Astrocyte (in vitro differentiated cells and primary cell): ENCODE measurements around the gene ATP11C. TPM values are rescaled to one million over a fixed set of nuclear protein-coding genes. Genes with fewer than 3 reads are reported as not detected.
"Not testable (repeated sequence)": the region's sequence is repeated elsewhere in the genome, so short reads cannot be mapped to it uniquely, and the experiment has no call there.

ENCODE experiments used
- DNase-seq: peaks from one replicate; pipeline ENCODE4 v3.0.0-alpha.2; 2010; ENCODE audit warnings: low read depth
- FAIRE-seq: peaks from 2 replicates; lab custom pipeline; 2011; peaks lifted over from hg19 to GRCh38; lab: Jason Lieb, UNC
- H2AFZ ChIP-seq: 2 replicates; pipeline ENCODE4 v1.6.0; 2012; ENCODE audit warnings: low read depth, low read length, inconsistent platforms
- H3K27ac ChIP-seq: 2 replicates; pipeline ENCODE4 v1.5.1; 2011; ENCODE audit warnings: low read depth, low read length, inconsistent platforms
- H3K27me3 ChIP-seq: 2 replicates; pipeline ENCODE4 v1.6.0; 2011; ENCODE audit warnings: low read length, inconsistent platforms; ENCODE audit not compliant: insufficient read depth
- H3K36me3 ChIP-seq: 2 replicates; pipeline ENCODE4 v1.5.1; 2011; ENCODE audit warnings: low read length, inconsistent platforms; ENCODE audit not compliant: insufficient read depth
- H3K4me1 ChIP-seq: 2 replicates; pipeline ENCODE4 v1.5.1; 2011; ENCODE audit warnings: low read length, inconsistent platforms; ENCODE audit not compliant: insufficient read depth
- H3K4me2 ChIP-seq: 2 replicates; pipeline ENCODE4 v1.6.0; 2012; ENCODE audit warnings: low read length, inconsistent platforms
- H3K4me3 ChIP-seq: 2 replicates; pipeline ENCODE4 v1.5.1; 2011; ENCODE audit warnings: low read depth, mild to moderate bottlenecking, low read length, inconsistent platforms; ENCODE audit not compliant: insufficient read depth
- H3K79me2 ChIP-seq: 2 replicates; pipeline ENCODE4 v1.6.0; 2012; ENCODE audit warnings: mild to moderate bottlenecking, low read length, inconsistent platforms; ENCODE audit not compliant: insufficient read depth
- H3K9ac ChIP-seq: 2 replicates; pipeline ENCODE4 v1.6.0; 2012; ENCODE audit warnings: mild to moderate bottlenecking, low read length, inconsistent platforms
- H3K9me3 ChIP-seq: 2 replicates; pipeline ENCODE4 v1.5.1; 2012; ENCODE audit warnings: low read depth, mild to moderate bottlenecking, low read length, inconsistent platforms; ENCODE audit not compliant: insufficient read depth
- H4K20me1 ChIP-seq: 2 replicates; pipeline ENCODE4 v1.6.0; 2012; ENCODE audit warnings: low read length, inconsistent platforms; ENCODE audit not compliant: insufficient read depth
- H3K27ac Mint-ChIP-seq: one replicate; pipeline ENCODE4 v1.8.0; 2021; ENCODE audit warnings: mild to moderate bottlenecking, mixed read lengths; ENCODE audit not compliant: unreplicated experiment
- H3K27me3 Mint-ChIP-seq: one replicate; pipeline ENCODE4 v1.8.0; 2021; ENCODE audit warnings: low read depth, mixed read lengths; ENCODE audit not compliant: unreplicated experiment
- H3K36me3 Mint-ChIP-seq: one replicate; pipeline ENCODE4 v1.8.0; 2021; ENCODE audit warnings: low read depth, mixed read lengths; ENCODE audit not compliant: unreplicated experiment
- H3K4me1 Mint-ChIP-seq: one replicate; pipeline ENCODE4 v1.8.0; 2021; ENCODE audit warnings: low read depth, mixed read lengths; ENCODE audit not compliant: unreplicated experiment
- H3K4me3 Mint-ChIP-seq: one replicate; pipeline ENCODE4 v1.8.0; 2021; ENCODE audit warnings: mild to moderate bottlenecking, moderate library complexity, mixed read lengths; ENCODE audit not compliant: unreplicated experiment
- H3K9me3 Mint-ChIP-seq: one replicate; pipeline ENCODE4 v1.8.0; 2021; ENCODE audit warnings: mild to moderate bottlenecking, mixed read lengths; ENCODE audit not compliant: unreplicated experiment
- EZH2 ChIP-seq: IDR thresholded peaks from 2 replicates; pipeline ENCODE4 v1.6.1; 2012; ENCODE audit warnings: mild to moderate bottlenecking, low read length, inconsistent platforms; ENCODE audit not compliant: insufficient read depth
- total RNA-seq: library from RNA; stranded (reverse); gene quantifications from 2 replicates; pipeline ENCODE4 v1.2.1, GENCODE V29; 2021
- TF ChIP-seq, protein P1 (sequence below): IDR thresholded peaks from 2 replicates; pipeline ENCODE4 v1.5.1; 2011; ENCODE audit warnings: low read depth, mild to moderate bottlenecking, inconsistent platforms, low read length, moderate library complexity; ENCODE audit not compliant: insufficient read depth

The ATP11C gene
- total RNA-seq, 1 donor from 2014 or later, result 24.6 TPM

DNA sequence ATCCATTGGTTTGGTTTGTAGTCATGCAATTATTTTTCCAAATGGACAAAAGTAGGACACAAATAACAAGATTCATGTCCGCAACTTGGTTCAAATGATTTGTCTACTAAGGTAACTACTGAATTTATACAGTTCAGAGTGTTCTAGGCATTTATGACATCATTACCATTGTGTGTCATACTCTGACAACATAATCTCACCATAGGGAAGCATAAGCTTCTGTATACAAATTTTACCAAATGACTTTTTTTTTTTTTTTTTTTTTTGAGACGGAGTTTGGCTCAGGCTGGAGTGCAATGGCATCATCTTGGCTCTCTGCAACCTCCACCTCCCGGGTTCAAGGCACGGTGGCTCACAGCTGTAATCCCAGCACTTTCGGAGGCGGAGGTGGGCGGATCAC lies 32.6 kb upstream of the ATP11C start, which contains the start of gene CXorf66:
Gene CXorf66, minus strand, starts transcription at position 101 of the 400 bp plus-strand sequence. Its CDS starts 25 bp downstream, at position 76.
- H3K79me2 ChIP-seq, result no peaks in the 10 kb centered on the region
- no peak within 1 kb of the TSS for H3K4me3 Mint-ChIP-seq
- no peak for DNase-seq
- H3K9ac ChIP-seq, result no peak within 1 kb of the TSS
- no peaks in the 10 kb centered on the region for H4K20me1 ChIP-seq
- no peaks in the 10 kb centered on the region for H3K9me3 Mint-ChIP-seq
- H3K4me2 ChIP-seq, result no peak within 1 kb of the TSS
- no peaks in the 10 kb centered on the region for H3K4me1 Mint-ChIP-seq
- H3K27ac ChIP-seq, result no peak within 1 kb of the TSS
- no peaks in the 10 kb centered on the region for H3K36me3 ChIP-seq
- no peaks in the 10 kb centered on the region for H3K27me3 ChIP-seq
- H3K4me1 ChIP-seq, result no peaks in the 10 kb centered on the region
- peak; percentile 52 for FAIRE-seq
- no peak within 1 kb of the TSS for H3K27ac Mint-ChIP-seq
- no peak within 1 kb of the TSS for H2AFZ ChIP-seq
- no peaks in the 10 kb centered on the region for H3K36me3 Mint-ChIP-seq
- no peak for TF ChIP-seq EZH2
- TF ChIP-seq, protein P1, sequence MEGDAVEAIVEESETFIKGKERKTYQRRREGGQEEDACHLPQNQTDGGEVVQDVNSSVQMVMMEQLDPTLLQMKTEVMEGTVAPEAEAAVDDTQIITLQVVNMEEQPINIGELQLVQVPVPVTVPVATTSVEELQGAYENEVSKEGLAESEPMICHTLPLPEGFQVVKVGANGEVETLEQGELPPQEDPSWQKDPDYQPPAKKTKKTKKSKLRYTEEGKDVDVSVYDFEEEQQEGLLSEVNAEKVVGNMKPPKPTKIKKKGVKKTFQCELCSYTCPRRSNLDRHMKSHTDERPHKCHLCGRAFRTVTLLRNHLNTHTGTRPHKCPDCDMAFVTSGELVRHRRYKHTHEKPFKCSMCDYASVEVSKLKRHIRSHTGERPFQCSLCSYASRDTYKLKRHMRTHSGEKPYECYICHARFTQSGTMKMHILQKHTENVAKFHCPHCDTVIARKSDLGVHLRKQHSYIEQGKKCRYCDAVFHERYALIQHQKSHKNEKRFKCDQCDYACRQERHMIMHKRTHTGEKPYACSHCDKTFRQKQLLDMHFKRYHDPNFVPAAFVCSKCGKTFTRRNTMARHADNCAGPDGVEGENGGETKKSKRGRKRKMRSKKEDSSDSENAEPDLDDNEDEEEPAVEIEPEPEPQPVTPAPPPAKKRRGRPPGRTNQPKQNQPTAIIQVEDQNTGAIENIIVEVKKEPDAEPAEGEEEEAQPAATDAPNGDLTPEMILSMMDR, result no peak
- no peak within 1 kb of the TSS for H3K4me3 ChIP-seq
- H3K27me3 Mint-ChIP-seq, result no peaks in the 10 kb centered on the region
- no peaks in the 10 kb centered on the region for H3K9me3 ChIP-seq

DNA sequence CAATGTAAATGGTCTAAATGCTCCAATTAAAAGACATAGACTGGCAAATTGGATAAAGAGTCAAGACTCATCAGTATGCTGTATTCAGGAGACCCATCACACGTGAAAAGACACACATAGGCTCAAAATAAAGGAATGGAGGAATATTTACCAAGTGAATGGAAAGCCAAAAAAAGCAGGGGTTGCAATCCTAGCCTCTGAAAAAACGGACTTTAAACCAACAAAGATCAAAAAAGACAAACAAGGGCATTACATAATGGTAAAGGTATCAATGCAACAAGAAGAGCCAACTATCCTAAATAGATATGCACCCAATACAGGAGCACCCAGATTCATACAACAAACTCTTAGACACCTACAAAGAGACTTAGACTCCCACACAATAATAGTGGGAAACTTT lies 28.2 kb upstream of the ATP11C start:
- H3K79me2 ChIP-seq, H4K20me1 ChIP-seq, FAIRE-seq, H3K9me3 ChIP-seq, H3K36me3 Mint-ChIP-seq, H3K27ac ChIP-seq, H3K4me2 ChIP-seq, H3K4me3 Mint-ChIP-seq, H3K27me3 Mint-ChIP-seq, H3K4me3 ChIP-seq, H3K27ac Mint-ChIP-seq, H2AFZ ChIP-seq, H3K9me3 Mint-ChIP-seq, DNase-seq, H3K4me1 Mint-ChIP-seq, H3K36me3 ChIP-seq, H3K4me1 ChIP-seq, H3K27me3 ChIP-seq, H3K9ac ChIP-seq: not testable (repeated sequence)

DNA sequence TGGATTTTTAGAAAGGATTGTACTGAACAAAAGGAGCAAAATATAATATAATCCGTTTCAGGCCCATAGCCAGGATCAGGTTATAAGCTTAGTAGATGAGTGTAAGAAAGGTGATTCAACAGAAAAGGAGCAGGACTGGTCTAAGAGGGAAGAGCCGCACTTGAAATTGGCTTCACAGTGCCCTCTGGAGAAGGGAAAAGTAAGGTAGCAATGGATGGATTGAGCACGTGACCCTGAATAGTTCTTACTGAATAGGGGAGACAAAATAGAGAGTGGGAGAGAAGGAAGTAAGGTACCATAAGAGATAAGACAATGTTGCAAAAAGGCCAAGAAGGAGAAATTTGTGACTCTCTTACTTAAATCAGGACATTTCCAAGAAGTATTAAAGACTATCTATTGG lies 16.9 kb upstream of the ATP11C start:
- Histone ChIP-seq H3K27me3 (no peaks in the 10 kb centered on the region), H3K27ac (no peak overlapping the region), H3K36me3 (no peaks in the 10 kb centered on the region), H4K20me1 (no peaks in the 10 kb centered on the region), H3K4me2 (no peak overlapping the region), H3K4me3 (no peak overlapping the region), H3K9me3 (no peaks in the 10 kb centered on the region), H2AFZ (no peak overlapping the region), H3K9ac (no peak overlapping the region), H3K4me1 (no peaks in the 10 kb centered on the region), H3K79me2 (no peaks in the 10 kb centered on the region)
- H3K27ac Mint-ChIP-seq, result no peak overlapping the region
- H3K36me3 Mint-ChIP-seq, result no peaks in the 10 kb centered on the region
- no peak for DNase-seq
- H3K9me3 Mint-ChIP-seq, result no peaks in the 10 kb centered on the region
- no peaks in the 10 kb centered on the region for H3K4me1 Mint-ChIP-seq
- peaks cover 3% of the 10 kb centered on the region for H3K27me3 Mint-ChIP-seq
- FAIRE-seq, result peak; percentile 68
- H3K4me3 Mint-ChIP-seq, result no peak overlapping the region
- no peak for TF ChIP-seq EZH2
